GM21737 (cell line): ENCODE data around the gene TMEM217.

Experiments used
- ATAC-seq: cut with Tn5 transposase; IDR thresholded peaks from one replicate; pipeline ENCODE4 v1.9.1; 2021; ENCODE audit warnings: mild to moderate bottlenecking, moderate library complexity; ENCODE audit not compliant: unreplicated experiment

TMEM217 gene

DNA sequence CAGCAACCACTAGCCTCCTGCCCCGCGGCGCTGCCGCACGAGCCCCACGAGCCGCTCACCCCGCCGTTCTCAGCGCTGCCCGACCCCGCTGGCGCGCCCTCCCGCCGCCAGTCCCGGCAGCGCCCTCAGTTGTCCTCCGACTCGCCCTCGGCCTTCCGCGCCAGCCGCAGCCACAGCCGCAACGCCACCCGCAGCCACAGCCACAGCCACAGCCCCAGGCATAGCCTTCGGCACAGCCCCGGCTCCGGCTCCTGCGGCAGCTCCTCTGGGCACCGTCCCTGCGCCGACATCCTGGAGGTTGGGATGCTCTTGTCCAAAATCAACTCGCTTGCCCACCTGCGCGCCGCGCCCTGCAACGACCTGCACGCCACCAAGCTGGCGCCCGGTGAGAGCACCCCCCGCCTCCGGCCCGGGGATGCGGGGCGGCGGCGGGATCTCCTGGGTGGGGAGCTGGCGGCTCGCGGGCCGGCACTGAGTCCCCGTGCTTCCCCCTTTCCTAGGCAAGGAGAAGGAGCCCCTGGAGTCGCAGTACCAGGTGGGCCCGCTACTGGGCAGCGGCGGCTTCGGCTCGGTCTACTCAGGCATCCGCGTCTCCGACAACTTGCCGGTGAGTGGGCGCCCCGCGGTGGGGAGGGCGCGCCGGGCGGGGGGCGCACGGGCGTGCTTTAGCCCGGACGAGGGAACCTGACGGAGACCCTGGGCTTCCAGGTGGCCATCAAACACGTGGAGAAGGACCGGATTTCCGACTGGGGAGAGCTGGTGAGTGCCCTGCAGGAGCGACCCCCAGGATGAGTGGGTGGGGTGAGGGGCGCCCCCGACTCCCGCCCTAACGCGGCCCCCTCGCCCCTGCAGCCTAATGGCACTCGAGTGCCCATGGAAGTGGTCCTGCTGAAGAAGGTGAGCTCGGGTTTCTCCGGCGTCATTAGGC, 87.4 kb downstream of the TMEM217 start:
- ATAC-seq = peak; percentile 31

DNA sequence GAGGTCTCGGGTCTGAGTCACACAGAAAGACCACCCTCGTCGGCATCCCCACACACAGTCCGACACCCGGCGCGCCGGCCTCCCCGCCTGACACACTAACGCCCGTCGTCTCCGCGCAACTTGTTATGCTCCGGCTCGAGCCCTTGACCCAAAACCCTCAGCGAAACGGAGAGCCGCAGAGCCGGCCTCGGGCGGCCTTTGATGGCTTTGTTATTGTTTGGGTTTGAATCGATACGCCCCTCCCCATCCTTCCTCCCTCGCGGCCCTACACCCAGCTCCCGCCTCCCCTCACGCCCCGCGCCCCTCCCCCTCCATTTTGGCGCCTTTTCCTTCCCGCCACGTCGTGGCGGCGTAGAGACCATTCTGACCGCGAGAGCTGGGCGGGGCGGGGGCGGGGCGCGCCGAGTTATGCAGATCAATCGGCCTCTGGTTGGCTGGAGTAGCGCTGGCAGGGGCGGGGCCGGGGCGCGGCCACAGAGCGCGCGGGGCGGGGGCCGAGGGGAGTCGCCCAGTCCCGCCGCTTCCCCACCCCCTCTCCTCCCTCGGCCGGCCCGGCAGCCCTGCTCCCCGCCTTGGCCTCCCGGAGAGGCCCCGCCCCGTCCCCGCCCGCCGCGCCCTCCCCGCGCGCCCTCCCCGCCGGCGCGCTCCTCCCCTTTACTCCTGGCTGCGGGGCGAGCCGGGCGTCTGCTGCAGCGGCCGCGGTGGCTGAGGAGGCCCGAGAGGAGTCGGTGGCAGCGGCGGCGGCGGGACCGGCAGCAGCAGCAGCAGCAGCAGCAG, 88.3 kb downstream of the TMEM217 start, which contains the start of gene PIM1:
PIM1 (plus strand) TSS at position 657 of the 777 bp plus-strand sequence. CDS start 424 bp downstream, outside the sequence.
- ATAC-seq = peak; percentile 56

DNA sequence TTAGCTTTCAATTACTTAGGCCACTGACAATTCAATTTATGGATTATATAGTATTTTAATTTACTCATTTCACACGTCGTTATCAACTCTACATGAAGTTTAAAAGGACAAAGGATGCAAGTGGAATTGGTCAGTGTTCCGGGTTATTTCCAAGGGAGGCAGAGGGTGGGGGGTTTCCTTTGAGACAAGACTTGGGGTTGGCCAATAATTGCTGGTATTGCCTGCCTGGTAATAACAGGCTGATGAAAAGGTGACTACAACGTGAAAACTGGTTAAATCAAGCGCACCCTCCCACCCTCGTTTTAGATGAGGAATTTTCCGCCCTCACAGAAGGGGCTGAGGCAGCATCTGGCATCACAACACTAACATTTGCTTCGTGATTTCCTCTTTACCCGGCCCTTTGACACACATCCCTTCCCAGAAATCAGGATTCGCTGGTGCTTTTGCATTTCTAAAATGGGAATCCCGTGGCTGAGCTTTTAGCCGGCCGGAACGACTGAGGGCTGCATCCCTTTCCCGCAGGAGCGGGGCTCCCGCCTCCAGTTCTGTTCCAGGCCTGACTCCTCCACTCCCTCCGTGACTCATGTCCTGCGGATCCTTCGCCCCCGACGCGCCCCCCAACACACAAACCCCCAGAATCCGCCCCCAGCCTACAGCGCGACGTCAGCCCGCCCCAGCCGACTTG, 89.0 kb downstream of the TMEM217 start:
- ATAC-seq = no peak

DNA sequence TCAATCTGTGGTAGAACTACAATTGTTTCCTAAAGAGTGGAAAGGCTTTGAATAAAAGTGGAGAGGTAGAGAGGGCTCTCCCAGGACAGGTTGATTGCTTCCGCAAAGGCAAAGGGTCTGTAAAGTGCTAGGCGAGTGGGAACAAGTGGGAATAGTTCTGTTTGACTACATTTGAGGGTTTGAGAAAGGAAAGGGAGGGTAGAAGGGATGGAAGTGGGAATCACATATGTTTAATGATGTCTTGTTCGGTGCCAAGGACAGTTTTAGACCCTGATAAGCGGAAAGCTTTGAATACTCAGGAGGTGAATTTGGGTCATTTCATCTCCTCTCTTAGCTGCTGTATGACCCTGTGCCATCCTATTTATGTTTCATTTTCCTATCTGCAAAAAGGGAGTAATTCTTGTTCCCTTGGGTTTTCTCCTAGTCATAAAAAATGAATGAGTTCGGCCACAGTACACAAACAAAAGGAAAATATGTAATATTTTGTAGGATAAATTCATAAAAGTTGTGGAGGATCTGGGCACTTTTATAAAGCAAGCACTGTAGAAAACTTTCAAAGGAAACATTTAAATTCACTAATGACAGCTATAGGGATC, 89.7 kb downstream of the TMEM217 start:
- no peak for ATAC-seq

DNA sequence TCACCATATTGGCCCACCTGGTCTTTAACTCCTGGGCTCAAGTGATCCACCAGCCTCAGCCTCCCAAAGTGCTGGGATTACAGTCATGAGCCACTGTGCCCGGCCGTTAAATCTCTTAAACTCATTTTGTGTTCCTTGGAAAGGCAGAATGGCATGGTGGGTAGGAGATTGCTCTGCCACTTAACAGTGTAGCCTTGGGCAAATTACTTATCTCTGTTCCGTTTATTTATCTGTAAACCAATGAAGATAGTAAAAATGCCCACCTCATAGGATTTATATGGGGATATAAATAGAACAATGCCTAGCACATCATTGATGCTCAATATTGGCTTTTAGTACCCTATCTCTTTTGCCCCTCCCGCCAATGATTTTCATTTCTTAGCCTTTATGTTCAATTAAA, 95.2 kb downstream of the TMEM217 start:
- ATAC-seq = no peak
